ENCODE measurements around the gene TNRC6C. TPM values are rescaled to one million over a fixed set of nuclear protein-coding genes. Genes with fewer than 3 reads are reported as not detected.

Gene TNRC6C
- total RNA-seq, 3 donors from 2014 or later (not counting 1 experiment from before 2014, with no cell fraction given), result 74.3 to 100 (median 76.3) TPM

- 94% methylated on average over 21 of the region's 21 CpGs for WGBS (ENCODE audit: insufficient coverage)
- H3K4me3 Mint-ChIP-seq, result no peak overlapping the region
Measured at GRCh38 chr17:78107976-78108725, 149.6 kb downstream of the TNRC6C start.

GRCh38 chr17:78108726-78109488 is 150.4 kb downstream of the TNRC6C start:
- intact Hi-C loops (cut with micrococcal nuclease), result no loop called here
- Histone ChIP-seq H3K27ac (ENCODE audit: low read length) (no peak overlapping the region), H3K4me3 (ENCODE audit: low read length) (no peak overlapping the region), H3K9me3 (ENCODE audit: control insufficient read depth, insufficient read depth, low read length) (no peaks in the 10 kb centered on the region), H3K4me1 (ENCODE audit: control insufficient read depth, insufficient read depth, low read length) (peaks cover 19% of the 10 kb centered on the region), H3K27me3 (ENCODE audit: control insufficient read depth, insufficient read depth, low read length) (no peaks in the 10 kb centered on the region), H3K36me3 (ENCODE audit: control insufficient read depth, insufficient read depth, low read length) (peaks cover 83% of the 10 kb centered on the region)
- H3K4me1 Mint-ChIP-seq, result peaks cover 25 to 32% of the 10 kb centered on the region in 2 donors
- peaks cover 6% of the 10 kb centered on the region for H3K36me3 Mint-ChIP-seq
- ATAC-seq, result no peak
- peak overlapping the region; percentile 48 to 59 for H3K27ac Mint-ChIP-seq
- no peak for TF ChIP-seq CTCF (IDR thresholded peaks at IDR 0.05)
- H3K9me3 Mint-ChIP-seq, result no peaks in the 10 kb centered on the region
- DNase-seq, result no peak
- H3K4me3 Mint-ChIP-seq, result no peak overlapping the region
- WGBS (ENCODE audit: insufficient coverage), result 91% methylated on average over 17 of the region's 18 CpGs
- H3K27me3 Mint-ChIP-seq (ENCODE audit: low read depth in 2 of 2), result no peaks in the 10 kb centered on the region

More at GRCh38 chr17:78107976-78108725, 149.6 kb downstream of the TNRC6C start:
- no peak overlapping the region for H3K27ac ChIP-seq (ENCODE audit: low read length)
- H3K27me3 Mint-ChIP-seq (ENCODE audit: low read depth in 2 of 2), result no peaks in the 10 kb centered on the region
- ATAC-seq (no peak), DNase-seq (no peak)
- H3K4me1 ChIP-seq (ENCODE audit: control insufficient read depth, insufficient read depth, low read length), result peaks cover 12% of the 10 kb centered on the region
- peaks cover 6% of the 10 kb centered on the region for H3K36me3 Mint-ChIP-seq
- no peaks in the 10 kb centered on the region for H3K9me3 ChIP-seq (ENCODE audit: control insufficient read depth, insufficient read depth, low read length)
- TF ChIP-seq CTCF (IDR thresholded peaks at IDR 0.05), result no peak
- peaks cover 17 to 24% of the 10 kb centered on the region in 2 donors for H3K4me1 Mint-ChIP-seq
- no peak overlapping the region for H3K4me3 ChIP-seq (ENCODE audit: low read length)
- no peaks in the 10 kb centered on the region for H3K9me3 Mint-ChIP-seq
- peak overlapping the region; percentile 27 to 50 for H3K27ac Mint-ChIP-seq
- intact Hi-C loops (cut with micrococcal nuclease), result no loop called here
- peaks cover 83% of the 10 kb centered on the region for H3K36me3 ChIP-seq (ENCODE audit: control insufficient read depth, insufficient read depth, low read length)
- no peaks in the 10 kb centered on the region for H3K27me3 ChIP-seq (ENCODE audit: control insufficient read depth, insufficient read depth, low read length)

- no peak for DNase-seq
- peaks cover 30 to 37% of the 10 kb centered on the region in 2 donors for H3K4me1 Mint-ChIP-seq
Measured at GRCh38 chr17:78109489-78109761, 150.9 kb downstream of the TNRC6C start.

More at GRCh38 chr17:78109489-78109761, 150.9 kb downstream of the TNRC6C start:
- H3K27me3 Mint-ChIP-seq (ENCODE audit: low read depth in 2 of 2), result no peaks in the 10 kb centered on the region
- H3K27ac Mint-ChIP-seq, result peak overlapping the region in 1 of 2 donors; percentile 48
- Histone ChIP-seq H3K27ac (ENCODE audit: low read length) (no peak overlapping the region), H3K4me1 (ENCODE audit: control insufficient read depth, insufficient read depth, low read length) (peaks cover 24% of the 10 kb centered on the region), H3K36me3 (ENCODE audit: control insufficient read depth, insufficient read depth, low read length) (peaks cover 83% of the 10 kb centered on the region), H3K27me3 (ENCODE audit: control insufficient read depth, insufficient read depth, low read length) (no peaks in the 10 kb centered on the region), H3K9me3 (ENCODE audit: control insufficient read depth, insufficient read depth, low read length) (no peaks in the 10 kb centered on the region), H3K4me3 (ENCODE audit: low read length) (no peak overlapping the region)
- no peak overlapping the region for H3K4me3 Mint-ChIP-seq
- no peak for TF ChIP-seq CTCF (IDR thresholded peaks at IDR 0.05)
- no peaks in the 10 kb centered on the region for H3K9me3 Mint-ChIP-seq
- WGBS (ENCODE audit: insufficient coverage), result 94% methylated on average over 9 of the region's 9 CpGs
- intact Hi-C loops (cut with micrococcal nuclease), result no loop called here
- peaks cover 6% of the 10 kb centered on the region for H3K36me3 Mint-ChIP-seq
- no peak for ATAC-seq
